Activated CD4-positive, alpha-beta T cell treated with anti-CD3 and anti-CD28 coated beads for 48 hours (primary cell): Measurements from ENCODE around the gene BRD1.

ENCODE experiments used
- DNase-seq: peaks from one replicate; pipeline ENCODE4 v3.0.0-alpha.2; 2020

The BRD1 gene

DNA sequence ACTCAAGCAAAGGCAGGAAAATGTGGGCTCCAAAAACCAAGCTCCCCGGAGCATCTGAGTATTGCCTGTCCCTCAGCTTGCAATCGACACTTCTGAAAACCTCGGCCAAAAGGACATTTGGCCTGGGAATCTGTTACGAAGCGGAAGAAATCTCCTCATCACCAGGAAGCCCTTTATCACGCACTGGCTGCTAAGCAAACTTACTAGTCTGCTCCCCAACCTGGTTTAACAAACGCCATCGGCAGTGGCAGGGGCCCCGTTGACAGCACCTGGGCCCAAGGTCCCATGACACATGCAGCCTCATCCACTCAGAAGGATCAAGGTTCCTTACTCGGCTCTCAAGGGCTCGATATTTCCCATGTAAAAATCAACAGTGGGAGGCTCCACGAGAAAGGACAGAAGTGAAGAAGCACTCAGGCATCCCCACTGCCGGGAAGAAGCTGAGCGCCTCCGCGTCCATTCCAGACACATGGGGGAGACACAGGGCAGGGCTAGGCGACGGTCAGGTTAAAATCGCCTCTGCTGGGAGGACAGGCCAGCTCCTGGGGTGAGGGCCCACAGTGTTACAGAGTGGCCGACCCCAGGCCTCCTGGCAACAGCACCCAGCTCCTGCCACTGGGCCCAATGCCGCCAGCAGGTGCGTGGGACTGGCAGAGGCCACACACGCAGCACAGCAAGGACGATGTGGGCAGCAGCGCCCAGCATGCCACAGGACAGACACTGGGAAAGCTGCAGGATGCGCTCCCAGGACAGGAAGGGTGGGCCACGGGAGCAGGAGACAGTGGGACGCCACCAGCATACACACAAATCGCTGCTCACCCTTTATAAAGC is 27.1 kb downstream of the BRD1 start:
- DNase-seq = no peak

DNA sequence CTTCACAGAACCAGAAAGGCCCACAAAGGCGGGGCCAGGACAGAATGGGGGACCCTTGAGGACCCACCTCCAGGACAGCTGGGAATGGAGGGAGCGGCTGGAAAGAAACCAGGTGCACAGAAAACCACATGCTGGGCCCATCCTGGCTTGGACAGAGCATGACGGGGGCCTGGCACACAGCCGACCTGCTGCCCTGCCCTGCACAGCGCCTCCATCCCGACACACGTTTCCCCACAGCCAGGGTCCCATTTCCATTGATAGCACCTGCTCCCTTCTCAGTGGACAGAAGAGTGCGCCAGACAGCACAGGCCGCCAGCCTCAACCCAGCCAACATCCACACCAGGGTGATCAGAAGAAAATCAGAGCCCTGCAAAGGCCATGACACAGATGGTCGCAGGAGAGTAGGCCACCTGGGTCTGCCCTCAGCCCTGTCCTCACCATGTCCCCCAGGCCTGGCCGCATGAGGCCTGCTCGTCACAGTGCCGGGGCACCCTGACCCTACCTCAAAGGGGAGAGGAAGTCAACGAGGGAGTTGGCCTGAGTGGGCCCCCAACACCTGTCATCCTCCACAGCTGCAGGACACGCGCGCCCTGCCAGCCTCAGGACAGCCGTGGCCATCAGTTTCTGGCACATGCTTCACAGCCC is 28.1 kb downstream of the BRD1 start:
- DNase-seq = no peak

GRCh38 chr22:49798486-49799151 is 29.1 kb downstream of the BRD1 start:
- DNase-seq = no peak

DNA sequence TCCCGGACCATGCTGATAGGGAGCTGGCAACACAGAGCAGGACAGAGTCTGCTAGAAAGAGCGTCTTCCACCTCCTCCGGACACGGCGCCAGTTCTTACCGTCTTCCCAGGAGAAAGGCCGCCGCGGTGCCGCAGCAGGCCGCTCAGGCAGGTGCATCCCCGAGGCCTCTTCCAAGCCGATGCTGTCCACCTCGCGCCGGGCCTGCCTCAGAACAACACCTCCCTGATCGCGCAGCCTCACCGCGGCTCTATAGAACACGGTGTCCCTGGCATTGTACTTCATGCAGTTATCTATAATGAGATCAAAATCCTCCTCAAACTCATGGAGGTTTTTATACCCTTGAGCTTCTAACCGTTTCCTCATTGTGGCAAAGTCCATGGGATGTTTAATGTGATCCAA is 30.0 kb downstream of the BRD1 start:
- no peak for DNase-seq

DNA sequence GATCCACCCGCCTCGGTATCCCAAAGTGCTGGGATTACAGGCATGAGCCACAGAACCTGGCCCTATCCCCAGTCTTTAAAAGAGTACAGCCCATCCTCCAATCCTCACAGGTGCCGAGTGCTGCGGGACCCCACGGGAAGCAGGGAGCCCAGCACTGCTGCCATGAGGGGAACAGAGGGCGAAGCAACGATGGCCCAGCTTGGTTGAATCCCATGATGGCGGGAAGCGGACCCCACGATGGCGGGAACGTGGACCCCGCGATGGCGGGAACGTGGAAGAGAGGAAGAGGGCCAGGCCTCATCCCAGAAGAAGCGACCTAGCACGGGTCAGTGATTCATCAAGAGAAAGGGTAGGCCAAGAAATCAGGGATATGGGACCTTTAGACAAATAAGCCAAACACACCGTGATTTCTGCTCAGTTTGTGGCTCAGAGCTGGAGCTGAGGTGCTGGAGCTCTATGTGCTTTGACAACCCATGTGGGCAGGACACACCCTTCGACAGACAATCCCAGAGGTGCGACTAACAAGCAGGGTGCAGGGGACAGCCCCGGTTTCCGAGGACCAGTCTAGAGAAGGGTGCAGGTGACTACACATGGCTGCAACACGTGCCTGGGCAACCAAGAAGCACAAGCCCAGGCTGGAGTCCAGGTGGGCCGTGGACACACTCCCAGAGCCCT is 30.9 kb downstream of the BRD1 start:
- DNase-seq = no peak

GRCh38 chr22:49795521-49795920 is 32.2 kb downstream of the BRD1 start:
- DNase-seq = no peak

DNA sequence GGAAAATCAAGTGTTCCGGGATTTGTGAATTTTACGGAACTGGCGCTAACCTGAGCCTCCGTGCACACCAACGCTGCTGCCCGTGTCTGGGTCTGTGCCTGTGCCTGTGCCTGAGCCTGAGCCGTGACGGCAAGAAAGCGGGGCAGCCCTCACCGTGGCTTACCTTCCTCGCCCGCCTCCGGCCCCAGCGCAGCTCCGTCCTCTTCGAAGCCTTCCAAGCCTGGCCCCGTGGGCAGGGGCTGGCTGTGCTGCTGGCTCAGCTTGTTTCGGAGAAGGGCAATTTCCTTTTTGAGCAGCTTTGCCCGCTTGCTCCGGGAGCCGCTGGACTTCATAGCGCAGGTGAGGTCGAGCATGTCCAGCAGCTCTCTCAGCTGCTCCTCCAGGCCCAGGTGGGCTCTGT is 33.8 kb downstream of the BRD1 start:
- DNase-seq = no peak

- no peak for DNase-seq
Measured at GRCh38 chr22:49793296-49793695, 34.4 kb downstream of the BRD1 start.

- no peak for DNase-seq
Measured at GRCh38 chr22:49792107-49792506, 35.6 kb downstream of the BRD1 start.

- no peak for DNase-seq
Measured at GRCh38 chr22:49791682-49792081, 36.0 kb downstream of the BRD1 start.

GRCh38 chr22:49790912-49791311 is 36.8 kb downstream of the BRD1 start:
- no peak for DNase-seq

DNA sequence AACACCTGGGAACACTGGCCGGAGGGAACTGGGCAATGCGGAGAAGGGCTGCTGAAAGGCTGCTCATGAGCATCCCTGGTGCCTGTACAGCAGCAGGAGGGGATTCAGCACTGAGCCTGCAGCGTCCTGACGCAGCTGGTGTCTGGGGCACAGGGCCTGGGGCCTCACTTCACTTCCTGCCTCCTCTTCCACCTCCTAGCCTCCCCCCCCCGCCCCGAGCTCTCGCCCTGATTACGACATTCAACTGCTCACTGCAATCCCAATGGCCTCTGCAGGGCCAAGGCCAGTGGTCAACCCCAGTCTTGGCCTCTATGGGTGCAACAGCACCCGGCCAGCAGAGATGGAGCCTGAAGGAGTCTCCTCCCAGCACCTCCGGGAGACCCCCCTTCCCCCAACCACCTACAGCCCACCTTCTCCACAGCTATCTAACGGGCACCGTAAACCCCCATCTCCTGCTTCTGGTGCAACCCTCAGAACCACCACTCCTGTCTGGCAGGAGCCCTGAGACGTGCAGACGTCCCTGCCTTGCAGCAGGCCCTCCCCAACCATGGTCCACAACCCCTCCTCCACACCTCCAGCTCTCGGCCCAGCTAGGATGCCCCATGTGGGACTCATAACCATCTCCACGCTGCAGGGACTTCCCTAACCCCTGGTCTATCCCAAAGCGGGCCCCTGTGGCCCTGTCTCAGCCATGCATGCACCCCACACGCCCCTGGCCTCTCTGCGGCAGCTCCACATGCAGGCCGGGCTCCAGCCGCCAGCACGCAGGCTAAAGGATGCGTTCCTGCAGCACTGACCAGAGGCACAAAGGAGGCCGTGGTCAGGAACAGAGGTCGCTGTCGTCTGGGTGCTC is 38.2 kb downstream of the BRD1 start:
- peak; percentile 37 for DNase-seq

GRCh38 chr22:49788504-49788903 is 39.2 kb downstream of the BRD1 start:
- DNase-seq = no peak

DNA sequence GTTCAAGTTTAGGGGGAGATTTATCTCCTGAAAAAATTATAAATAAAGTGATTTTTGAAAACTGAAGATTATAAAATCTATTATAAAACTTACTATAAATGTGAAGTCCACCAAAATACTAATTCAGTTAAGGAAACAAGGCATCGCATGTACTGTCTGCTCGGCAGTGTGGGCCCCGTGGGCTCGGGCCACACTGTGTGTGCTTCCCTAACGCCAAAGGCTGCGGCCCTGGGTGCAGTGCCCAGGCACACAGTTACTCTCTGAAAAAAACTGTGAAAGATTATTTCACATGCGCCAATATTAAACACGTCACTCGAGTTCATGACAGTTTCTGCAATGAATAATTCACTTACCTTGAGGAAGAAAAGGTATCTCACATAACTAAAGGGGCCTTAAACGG is 39.8 kb downstream of the BRD1 start:
- no peak for DNase-seq

- no peak for DNase-seq
Measured at GRCh38 chr22:49786976-49787706, 40.5 kb downstream of the BRD1 start.

- no peak for DNase-seq
Measured at GRCh38 chr22:49785841-49786471, 41.7 kb downstream of the BRD1 start.

- DNase-seq = no peak
Measured at GRCh38 chr22:49785046-49785521, 42.6 kb downstream of the BRD1 start.

GRCh38 chr22:49784630-49784971 is 43.1 kb downstream of the BRD1 start:
- no peak for DNase-seq

GRCh38 chr22:49783926-49784629 is 43.6 kb downstream of the BRD1 start:
- DNase-seq = no peak

- DNase-seq = no peak
Measured at GRCh38 chr22:49783036-49783746, 44.5 kb downstream of the BRD1 start.
